Psoas muscle (tissue), 8 donors: ENCODE measurements around the gene MESP1. TPM values are rescaled to one million over a fixed set of nuclear protein-coding genes. Genes with fewer than 3 reads are reported as not detected.

ENCODE experiments used
- ATAC-seq, 4 donors: fragments of 200-7000 bp; cut with Tn5 transposase; one replicate each; pipeline ENCODE4 v1.9.1; 2020; ENCODE audit warnings: moderate library complexity in 3 of 4, mild to moderate bottlenecking in 2 of 4
- DNase-seq, 2 donors: peaks; one replicate each; pipeline ENCODE4 v3.0.0-alpha.2; 2020
- H3K27ac ChIP-seq: fragments of 200-600 bp; one replicate; pipeline ENCODE4 v1.8.0; 2022
- H3K27me3 ChIP-seq, 3 donors: fragments of 200-600 bp in 1 of 3; one replicate each; pipeline versions ENCODE4 v1.6.1 to v1.8.0; 2013 to 2022; ENCODE audit warnings: low read length in 2 of 3, mild to moderate bottlenecking in 2 of 3, moderate library complexity in 1 of 3; ENCODE audit not compliant: insufficient read depth in 3 of 3
- H3K36me3 ChIP-seq, 2 donors: fragments of 200-600 bp in 1 of 2; one replicate each; pipeline versions ENCODE4 v1.6.1 to v1.8.0; 2013 to 2022; ENCODE audit warnings: low read depth in 1 of 2, mild to moderate bottlenecking in 1 of 2, moderate library complexity in 1 of 2; ENCODE audit not compliant: insufficient read depth in 1 of 2
- H3K4me1 ChIP-seq: fragments of 200-600 bp; one replicate; pipeline ENCODE4 v1.8.0; 2022
- H3K4me3 ChIP-seq: fragments of 200-600 bp; one replicate; pipeline ENCODE4 v1.8.0; 2022; ENCODE audit warnings: mild to moderate bottlenecking
- H3K9me3 ChIP-seq: fragments of 200-600 bp; one replicate; pipeline ENCODE4 v1.8.0; 2022
- WGBS, 3 donors: extraction: QIAGEN DNeasy Blood & Tissue Kit; methylation state at CpG; one replicate each; pipeline versions ENCODE4 v1.1.6 to v1.1.7; 2013; 5-methylcytosine and 5-hydroxymethylcytosine counted together
- intact Hi-C, 2 donors: fragments of 100-400 bp; cut with DNase I; formaldehyde crosslinking; loops; one replicate each; pipeline versions ENCODE4 v1.11.0 to v1.14.2; 2022
- polyA plus RNA-seq, 3 donors: library from polyadenylated mRNA; stranded (reverse); fragments of 200-250 nt; gene quantifications; one replicate each; pipeline ENCODE4 v1.2.3, GENCODE V29; 2013
- total RNA-seq, 4 donors: library from RNA; stranded (reverse); fragmentation: NEBNext Ultra II Directional in 2 of 4; extraction: Animal tissue kit (Norgen Biotek cat#: 25700) in 2 of 4; gene quantifications; one replicate each; pipeline versions ENCODE4 v1.2.1 to v1.2.4, GENCODE V29; 2021 to 2023
- TF ChIP-seq, protein P1 (sequence below): fragments of 200-600 bp; IDR thresholded peaks from one replicate; pipeline ENCODE4 v1.8.0; 2022; ENCODE audit warnings: antibody characterized with exemption
- donor health status: healthy with polysubstance abuse.
- donor health status: DM: no; HTN: no; CAD: no; lungs with moderate emphysema.
- donor health status: Bipolar disorder and iron deficiency.
- donor health status: healthy.
- donor health status: DM: yes; HTN: yes; CAD: no.
- donor health status: DM: no; HTN: no; CAD: no.
- donor health status: DM: no; HTN: no; CAD: no.
- donor health status: DM: yes; HTN: yes; CAD: no.

The MESP1 gene
- total and polyA plus RNA-seq, 7 donors: 2.5 to 33.6 (median 11.7) TPM

- Histone ChIP-seq H3K27me3 (no peaks in the 10 kb centered on the region), H3K9me3 (no peaks in the 10 kb centered on the region), H3K27ac (no peak overlapping the region), H3K36me3 (no peaks in the 10 kb centered on the region), H3K4me1 (peaks cover 5% of the 10 kb centered on the region), H3K4me3 (peak overlapping the region; percentile 66)
- peak in 3 of 4 donors; percentile 9 to 25 (median 11) for ATAC-seq
- WGBS, 3 donors: 50 to 64% (median 62%) methylated on average over 25 of the region's 25 CpGs
- TF ChIP-seq, protein P1, sequence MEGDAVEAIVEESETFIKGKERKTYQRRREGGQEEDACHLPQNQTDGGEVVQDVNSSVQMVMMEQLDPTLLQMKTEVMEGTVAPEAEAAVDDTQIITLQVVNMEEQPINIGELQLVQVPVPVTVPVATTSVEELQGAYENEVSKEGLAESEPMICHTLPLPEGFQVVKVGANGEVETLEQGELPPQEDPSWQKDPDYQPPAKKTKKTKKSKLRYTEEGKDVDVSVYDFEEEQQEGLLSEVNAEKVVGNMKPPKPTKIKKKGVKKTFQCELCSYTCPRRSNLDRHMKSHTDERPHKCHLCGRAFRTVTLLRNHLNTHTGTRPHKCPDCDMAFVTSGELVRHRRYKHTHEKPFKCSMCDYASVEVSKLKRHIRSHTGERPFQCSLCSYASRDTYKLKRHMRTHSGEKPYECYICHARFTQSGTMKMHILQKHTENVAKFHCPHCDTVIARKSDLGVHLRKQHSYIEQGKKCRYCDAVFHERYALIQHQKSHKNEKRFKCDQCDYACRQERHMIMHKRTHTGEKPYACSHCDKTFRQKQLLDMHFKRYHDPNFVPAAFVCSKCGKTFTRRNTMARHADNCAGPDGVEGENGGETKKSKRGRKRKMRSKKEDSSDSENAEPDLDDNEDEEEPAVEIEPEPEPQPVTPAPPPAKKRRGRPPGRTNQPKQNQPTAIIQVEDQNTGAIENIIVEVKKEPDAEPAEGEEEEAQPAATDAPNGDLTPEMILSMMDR: no peak
- no peak for DNase-seq
- intact Hi-C loops: loop anchor here in 1 of 2 donors (5.0 kb wide), 1 partner anchor 55 kb away; no protein-coding TSS in a partner anchor
Measured at GRCh38 chr15:89777073-89777751, 26.2 kb upstream of the MESP1 start.

- peak; percentile 84 to 96 (median 88) for ATAC-seq
- peak; percentile 87 to 92 for DNase-seq
- no peaks in the 10 kb centered on the region for H3K9me3 ChIP-seq
- TF ChIP-seq, protein P1: peak; percentile 45
- no peak within 1 kb of the TSS for H3K27ac ChIP-seq
- H3K4me3 ChIP-seq: peak within 1 kb of the TSS; percentile 66
- no peaks in the 10 kb centered on the region for H3K27me3 ChIP-seq
- 2 to 10% (median 7%) methylated on average over 62 to 82 of the region's 82 CpGs for WGBS, 3 donors
- H3K4me1 ChIP-seq: peaks cover 5% of the 10 kb centered on the region
- H3K36me3 ChIP-seq: no peaks in the 10 kb centered on the region
- intact Hi-C loops: loop anchor here in 1 of 2 donors (5.0 kb wide), 1 partner anchor 56 kb away; no protein-coding TSS in a partner anchor
Measured at GRCh38 chr15:89776274-89777072, 25.4 kb upstream of the MESP1 start, which contains the start of gene MESP2. Gene MESP2, plus strand, starts transcription at chr15:89776332. Its CDS starts 26 bp downstream, at chr15:89776358.

DNA sequence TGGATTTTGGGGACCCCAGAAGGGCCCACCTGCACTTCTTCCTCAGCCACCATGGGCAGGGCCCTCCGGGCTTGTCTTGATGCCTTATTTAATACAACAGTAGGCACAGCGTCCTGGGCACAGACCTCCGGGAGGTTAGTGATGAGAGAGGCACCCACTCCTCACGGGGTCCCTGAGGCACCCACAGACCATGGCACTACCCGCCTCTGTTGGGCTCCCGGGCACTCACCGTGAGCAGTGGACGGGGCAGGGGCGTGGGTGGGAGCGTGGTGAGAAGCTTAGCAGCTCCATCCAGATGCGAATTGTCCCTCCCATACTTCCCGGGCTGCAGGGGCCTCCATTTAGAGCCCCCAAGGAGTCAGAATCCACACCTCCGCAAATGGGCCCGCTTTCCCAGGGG is 24.8 kb upstream of the MESP1 start:
- 60 to 68% (median 68%) methylated on average over 14 of the region's 14 CpGs for WGBS, 3 donors
- ATAC-seq (peak in 1 of 4 donors; percentile 13), DNase-seq (no peak)
- H3K9me3 ChIP-seq: no peaks in the 10 kb centered on the region
- intact Hi-C loops: loop anchor here in 1 of 2 donors (5.0 kb wide), 1 partner anchor 56 kb away; no protein-coding TSS in a partner anchor
- H3K4me1 ChIP-seq: peaks cover 5% of the 10 kb centered on the region
- H3K36me3 ChIP-seq: no peaks in the 10 kb centered on the region
- TF ChIP-seq, protein P1: no peak
- no peak overlapping the region for H3K27ac ChIP-seq
- H3K27me3 ChIP-seq: no peaks in the 10 kb centered on the region
- H3K4me3 ChIP-seq: peak overlapping the region; percentile 66

- Histone ChIP-seq H3K9me3 (no peaks in the 10 kb centered on the region), H3K27ac (no peak overlapping the region), H3K4me3 (no peak overlapping the region), H3K27me3 (no peaks in the 10 kb centered on the region), H3K36me3 (no peaks in the 10 kb centered on the region), H3K4me1 (peaks cover 5% of the 10 kb centered on the region)
- intact Hi-C loops: loop anchor here in 1 of 2 donors (5.0 kb wide), 1 partner anchor 53 kb away; no protein-coding TSS in a partner anchor
- WGBS, 3 donors: 94 to 95% (median 94%) methylated on average over 5 of the region's 5 CpGs
- DNase-seq: no peak
- ATAC-seq: no peak
- TF ChIP-seq, protein P1: no peak
Measured at GRCh38 chr15:89774492-89774891, 23.4 kb upstream of the MESP1 start.
